Lower lobe of right lung (tissue), 2 donors: ENCODE measurements around the gene KCNIP1. TPM values are rescaled to one million over a fixed set of nuclear protein-coding genes. Genes with fewer than 3 reads are reported as not detected.

Source experiments
- ATAC-seq, 2 donors: fragments of 200-7000 bp; cut with Tn5 transposase; one replicate each; pipeline ENCODE4 v1.9.1; 2020 to 2022; ENCODE audit warnings: mild to moderate bottlenecking in 2 of 2, moderate library complexity in 2 of 2
- DNase-seq: peaks from one replicate; pipeline ENCODE4 v3.0.0-alpha.2; 2020
- H3K27ac ChIP-seq: fragments of 200-600 bp; one replicate; pipeline ENCODE4 v1.8.0; 2022
- H3K27me3 ChIP-seq: fragments of 200-600 bp; one replicate; pipeline ENCODE4 v1.8.0; 2022; ENCODE audit warnings: low read depth
- H3K36me3 ChIP-seq: fragments of 200-600 bp; one replicate; pipeline ENCODE4 v1.8.0; 2022; ENCODE audit warnings: mild to moderate bottlenecking
- H3K4me1 ChIP-seq: fragments of 200-600 bp; one replicate; pipeline ENCODE4 v1.8.0; 2022
- H3K4me3 ChIP-seq: fragments of 200-600 bp; one replicate; pipeline ENCODE4 v1.8.0; 2022; ENCODE audit warnings: mild to moderate bottlenecking
- H3K9me3 ChIP-seq: fragments of 200-600 bp; one replicate; pipeline ENCODE4 v1.8.0; 2022
- CTCF ChIP-seq: fragments of 200-600 bp; IDR thresholded peaks from one replicate; pipeline ENCODE4 v1.8.0; 2022; ENCODE audit warnings: antibody characterized with exemption, mild to moderate bottlenecking
- intact Hi-C: fragments of 100-400 bp; cut with DNase I; formaldehyde crosslinking; loops from one replicate; pipeline ENCODE4 v1.11.0; 2022
- total RNA-seq: library from RNA; stranded (reverse); fragmentation: NEBNext Ultra II Directional; extraction: Animal tissue kit (Norgen Biotek cat#: 25700); gene quantifications from one replicate; pipeline ENCODE4 v1.2.1, GENCODE V29; 2021
- donor health status: DM: no; HTN: yes; CAD: no; lungs with severe emphysema.

Gene KCNIP1
- total RNA-seq, 1 donor from 2014 or later, result 1.7 TPM

- TF ChIP-seq CTCF, result no peak
- Histone ChIP-seq H3K36me3 (no peaks in the 10 kb centered on the region), H3K27ac (no peak overlapping the region), H3K4me1 (no peaks in the 10 kb centered on the region), H3K4me3 (no peak overlapping the region), H3K9me3 (no peaks in the 10 kb centered on the region), H3K27me3 (peaks cover 29% of the 10 kb centered on the region)
- ATAC-seq (no peak), DNase-seq (no peak)
- intact Hi-C loops, result no loop called here
These were observed 68.3 kb downstream of the KCNIP1 start for GRCh38 chr5:170571875-170572852.

- Histone ChIP-seq H3K9me3 (no peaks in the 10 kb centered on the region), H3K4me3 (no peak overlapping the region), H3K27ac (no peak overlapping the region), H3K36me3 (no peaks in the 10 kb centered on the region), H3K27me3 (peaks cover 25% of the 10 kb centered on the region), H3K4me1 (no peaks in the 10 kb centered on the region)
- TF ChIP-seq CTCF, result no peak
- intact Hi-C loops, result no loop called here
- DNase-seq (no peak), ATAC-seq (no peak)
These were observed 69.3 kb downstream of the KCNIP1 start for GRCh38 chr5:170573114-170573513.

- H3K4me1 ChIP-seq, result no peaks in the 10 kb centered on the region
- TF ChIP-seq CTCF, result no peak
- H3K4me3 ChIP-seq, result no peak overlapping the region
- no peak overlapping the region for H3K27ac ChIP-seq
- DNase-seq, result no peak
- H3K9me3 ChIP-seq, result no peaks in the 10 kb centered on the region
- H3K36me3 ChIP-seq, result no peaks in the 10 kb centered on the region
- intact Hi-C loops, result no loop called here
- no peak for ATAC-seq
- peaks cover 22% of the 10 kb centered on the region for H3K27me3 ChIP-seq
These were observed 69.8 kb downstream of the KCNIP1 start for GRCh38 chr5:170573660-170574059.

GRCh38 chr5:170576602-170577535 is 73.0 kb downstream of the KCNIP1 start:
- no peaks in the 10 kb centered on the region for H3K36me3 ChIP-seq
- H3K4me1 ChIP-seq, result no peaks in the 10 kb centered on the region
- DNase-seq (no peak), ATAC-seq (no peak)
- no peak overlapping the region for H3K27ac ChIP-seq
- H3K4me3 ChIP-seq, result no peak overlapping the region
- intact Hi-C loops, result no loop called here
- peaks cover 6% of the 10 kb centered on the region for H3K9me3 ChIP-seq
- H3K27me3 ChIP-seq, result peaks cover 11% of the 10 kb centered on the region
- TF ChIP-seq CTCF, result no peak

- Histone ChIP-seq H3K4me1 (no peaks in the 10 kb centered on the region), H3K4me3 (no peak overlapping the region), H3K9me3 (peaks cover 6% of the 10 kb centered on the region), H3K36me3 (no peaks in the 10 kb centered on the region), H3K27ac (no peak overlapping the region), H3K27me3 (no peaks in the 10 kb centered on the region)
- DNase-seq (no peak), ATAC-seq (no peak)
- intact Hi-C loops, result no loop called here
- TF ChIP-seq CTCF, result no peak
These were observed 75.8 kb downstream of the KCNIP1 start for GRCh38 chr5:170579601-170580000.
